A673 (cell line): ENCODE measurements around the gene CCDC126. TPM values are rescaled to one million over a fixed set of nuclear protein-coding genes. Genes with fewer than 3 reads are reported as not detected.

ENCODE experiments used
- BruUV-seq: library from RNA; stranded (reverse); fragments of 400-500 nt; replicated peaks from 2 replicates; lab custom pipeline; 2021; lab: Mats Ljungman, UMichigan
- CTCF ChIA-PET: fragments of 300-600 bp; sonication (Branson Sonifier 250); formaldehyde crosslinking; loops from one replicate; lab custom pipeline; 2022; ENCODE audit warnings: antibody characterized with exemption; lab: Charles Lee
- POLR2A ChIA-PET: fragments of 300-600 bp; sonication (Branson Sonifier 250); formaldehyde crosslinking; loops from one replicate; lab custom pipeline; 2022; ENCODE audit warnings: antibody characterized with exemption; ENCODE audit not compliant: low non-redundant PET; lab: Charles Lee
- DNase-seq: peaks from one replicate; pipeline ENCODE4 v3.0.0-alpha.2; 2015; ENCODE audit warnings: low spot score
- H3K27ac ChIP-seq: fragments of 200-600 bp; sonication (generic); 2 replicates; pipeline ENCODE4 v1.5.1; 2016; ENCODE audit warnings: mixed run types, low read depth, mild to moderate bottlenecking, mixed read lengths, antibody characterized with exemption, low read length; ENCODE audit not compliant: poor library complexity, severe bottlenecking
- H3K27me3 ChIP-seq: fragments of 200-600 bp; sonication (generic); replicated peaks from 2 replicates; pipeline ENCODE4 v1.6.1; 2017; ENCODE audit warnings: mixed run types, low read depth, mild to moderate bottlenecking, mixed read lengths, antibody characterized with exemption, low read length; ENCODE audit not compliant: insufficient read depth, poor library complexity
- H3K36me3 ChIP-seq: fragments of 200-600 bp; sonication (generic); 2 replicates; pipeline ENCODE4 v1.6.1; 2016; ENCODE audit warnings: mixed run types, mild to moderate bottlenecking, mixed read lengths, antibody characterized with exemption, low read length; ENCODE audit not compliant: insufficient read depth, poor library complexity, severe bottlenecking
- H3K4me1 ChIP-seq: fragments of 200-600 bp; sonication (generic); 2 replicates; pipeline ENCODE4 v1.6.1; 2017; ENCODE audit warnings: mixed run types, mild to moderate bottlenecking, mixed read lengths, antibody characterized with exemption, low read length; ENCODE audit not compliant: insufficient read depth, poor library complexity, severe bottlenecking
- H3K4me3 ChIP-seq: fragments of 200-600 bp; sonication (generic); 2 replicates; pipeline ENCODE4 v1.5.1; 2016; ENCODE audit warnings: low read depth, mixed run types, mild to moderate bottlenecking, mixed read lengths, low read length; ENCODE audit not compliant: poor library complexity, severe bottlenecking
- H3K9me3 ChIP-seq: fragments of 200-600 bp; sonication (generic); 2 replicates; pipeline ENCODE4 v1.6.1; 2016; ENCODE audit warnings: mixed run types, low read depth, mild to moderate bottlenecking, mixed read lengths, antibody characterized with exemption, low read length; ENCODE audit not compliant: poor library complexity, severe bottlenecking
- CTCF ChIP-seq: fragments of 300-800, 200-600 bp; sonication (generic); conservative IDR thresholded peaks from 2 replicates; pipeline ENCODE4 v1.5.1; 2017; ENCODE audit warnings: low read depth, mild to moderate bottlenecking, antibody characterized with exemption, low read length, moderate library complexity, mixed read lengths
- EZH2 ChIP-seq: fragments of 200-600 bp; sonication (generic); IDR thresholded peaks from 2 replicates; pipeline ENCODE4 v1.6.1; 2017; ENCODE audit warnings: borderline replicate concordance, low read depth, mild to moderate bottlenecking, mixed read lengths, antibody characterized with exemption, low read length; ENCODE audit not compliant: poor library complexity, severe bottlenecking
- intact Hi-C: fragments of 100-400 bp; cut with micrococcal nuclease; formaldehyde crosslinking; loops from one replicate; pipeline ENCODE4 v1.10.0; 2022; ENCODE audit not compliant: unreplicated experiment
- total RNA-seq: library from RNA; stranded (reverse); gene quantifications from 2 replicates; pipeline ENCODE4 v1.2.3, GENCODE V29; 2021

Gene CCDC126
- total RNA-seq, 1 experiment from 2014 or later, result 7.4 TPM

- no peaks in the 10 kb centered on the region for H3K4me1 ChIP-seq
- H3K9me3 ChIP-seq, result peaks cover 4% of the 10 kb centered on the region
- no TSS peak for BruUV-seq
- peak; percentile 65 for DNase-seq
- no peak overlapping the region for H3K4me3 ChIP-seq
- POLR2A ChIA-PET, result no interaction called here
- H3K36me3 ChIP-seq, result no peaks in the 10 kb centered on the region
- no peaks in the 10 kb centered on the region for H3K27me3 ChIP-seq
- intact Hi-C loops, result no loop called here
- H3K27ac ChIP-seq, result no peak overlapping the region
- TF ChIP-seq CTCF (no peak), EZH2 (no peak)
- CTCF ChIA-PET, result interaction anchor here (1.1 to 1.5 kb wide), 2 partner anchors 21 to 71 kb away, joined by 3 to 5 read pairs; partner anchors contain the start of gene CCDC126
These were observed 21.1 kb downstream of the CCDC126 start for GRCh38 chr7:23618241-23618640.

- H3K27ac ChIP-seq, result no peak overlapping the region
- H3K4me1 ChIP-seq, result no peaks in the 10 kb centered on the region
- H3K36me3 ChIP-seq, result no peaks in the 10 kb centered on the region
- peaks cover 4% of the 10 kb centered on the region for H3K9me3 ChIP-seq
- BruUV-seq, result no TSS peak
- H3K27me3 ChIP-seq, result no peaks in the 10 kb centered on the region
- DNase-seq, result no peak
- no peak overlapping the region for H3K4me3 ChIP-seq
- ChIA-PET CTCF (no interaction called here), POLR2A (no interaction called here)
- intact Hi-C loops, result no loop called here
- TF ChIP-seq CTCF (no peak), EZH2 (no peak)
These were observed 22.0 kb downstream of the CCDC126 start for GRCh38 chr7:23619141-23619540.

GRCh38 chr7:23622506-23622925 is 25.3 kb downstream of the CCDC126 start:
- intact Hi-C loops, result no loop called here
- Histone ChIP-seq H3K36me3 (no peaks in the 10 kb centered on the region), H3K27ac (no peak overlapping the region), H3K27me3 (no peaks in the 10 kb centered on the region), H3K4me3 (no peak overlapping the region), H3K9me3 (no peaks in the 10 kb centered on the region), H3K4me1 (no peaks in the 10 kb centered on the region)
- POLR2A ChIA-PET, result no interaction called here
- CTCF ChIA-PET, result interaction anchor here (0.7 kb wide), 1 partner anchor 1205 kb away, joined by 5 read pairs; no protein-coding TSS in a partner anchor
- no peak for DNase-seq
- TF ChIP-seq CTCF (no peak), EZH2 (no peak)
- no TSS peak for BruUV-seq
